Gastroesophageal sphincter (tissue), 3 donors: ENCODE results near the gene FAM53B.

ENCODE experiments used
- CTCF ChIP-seq, 4 experiments: fragments of 200-600 bp in 2 of 4; fragments of 450-650 bp in 2 of 4; sonication (generic) in 1 of 4; IDR thresholded peaks; one replicate each; pipeline ENCODE4 v1.5.1; 2017 to 2019; ENCODE audit warnings: antibody characterized with exemption in 4 of 4, mild to moderate bottlenecking in 2 of 4, moderate library complexity in 2 of 4
- EP300 ChIP-seq: sonication (generic); formaldehyde crosslinking; IDR thresholded peaks from one replicate; pipeline ENCODE4 v1.6.1; 2017; ENCODE audit warnings: antibody characterized with exemption, mild to moderate bottlenecking
- POLR2A ChIP-seq, 2 donors: fragments of 450-650 bp; IDR thresholded peaks; one replicate each; pipeline ENCODE4 v1.6.1; 2017; ENCODE audit warnings: antibody characterized with exemption in 2 of 2, mild to moderate bottlenecking in 2 of 2, moderate library complexity in 1 of 2
- POLR2AphosphoS5 ChIP-seq: sonication (generic); formaldehyde crosslinking; IDR thresholded peaks from one replicate; pipeline ENCODE4 v1.6.1; 2017; ENCODE audit warnings: antibody characterized with exemption

GRCh38 chr10:124728071-124728829 is 15.9 kb downstream of the FAM53B start:
- TF ChIP-seq CTCF (IDR thresholded peaks at IDR 0.05) (no peak), POLR2A (IDR thresholded peaks at IDR 0.05) (no peak), EP300 (no peak), POLR2AphosphoS5 (no peak)
